HEK293 (cell line): ENCODE data around the gene CYP27B1.
A peak's percentile ranks its signal among the peaks of the same experiment; 100 is the strongest.

Source experiments
- FEZF1 ChIP-seq: fragments of 450-650 bp; formaldehyde crosslinking; IDR thresholded peaks from 2 replicates; pipeline ENCODE4 v1.5.1; 2016; ENCODE audit warnings: missing biosample characterization, missing genetic modification characterization
- GLIS2 ChIP-seq: fragments of 450-650 bp; formaldehyde crosslinking; IDR thresholded peaks from 2 replicates; pipeline ENCODE4 v1.5.1; 2016; ENCODE audit warnings: missing biosample characterization, missing genetic modification characterization
- KLF16 ChIP-seq: fragments of 450-650 bp; formaldehyde crosslinking; IDR thresholded peaks from 2 replicates; pipeline ENCODE4 v1.5.1; 2017; ENCODE audit warnings: missing biosample characterization, missing genetic modification characterization
- KLF9 ChIP-seq: fragments of 450-650 bp; formaldehyde crosslinking; IDR thresholded peaks from 2 replicates; pipeline ENCODE4 v1.5.1; 2016; ENCODE audit warnings: missing biosample characterization, missing genetic modification characterization, low read depth
- WT1 ChIP-seq: fragments of 450-650 bp; formaldehyde crosslinking; IDR thresholded peaks from 2 replicates; pipeline ENCODE4 v1.5.1; 2016; ENCODE audit warnings: missing biosample characterization, missing genetic modification characterization
- YY1 ChIP-seq: fragments of 450-650 bp; formaldehyde crosslinking; IDR thresholded peaks from 2 replicates; pipeline ENCODE4 v1.5.1; 2018; ENCODE audit warnings: missing biosample characterization, missing genetic modification characterization
- YY2 ChIP-seq: fragments of 450-650 bp; formaldehyde crosslinking; IDR thresholded peaks from 2 replicates; pipeline ENCODE4 v1.5.1; 2016; ENCODE audit warnings: missing biosample characterization, missing genetic modification characterization
- ZBTB48 ChIP-seq: fragments of 450-650 bp; formaldehyde crosslinking; IDR thresholded peaks from 2 replicates; pipeline ENCODE4 v1.5.1; 2016; ENCODE audit warnings: missing biosample characterization, missing genetic modification characterization
- ZBTB8A ChIP-seq: fragments of 450-650 bp; formaldehyde crosslinking; IDR thresholded peaks from 2 replicates; pipeline ENCODE4 v1.5.1; 2016; ENCODE audit warnings: missing biosample characterization, missing genetic modification characterization
- ZFHX2 ChIP-seq: fragments of 450-650 bp; formaldehyde crosslinking; conservative IDR thresholded peaks from 2 replicates; pipeline ENCODE4 v1.5.1; 2016; ENCODE audit warnings: missing biosample characterization, missing genetic modification characterization
- ZIC2 ChIP-seq: fragments of 450-650 bp; formaldehyde crosslinking; IDR thresholded peaks from 2 replicates; pipeline ENCODE4 v1.5.1; 2016; ENCODE audit warnings: missing biosample characterization, missing genetic modification characterization
- ZNF132 ChIP-seq: fragments of 450-650 bp; formaldehyde crosslinking; IDR thresholded peaks from 2 replicates; pipeline ENCODE4 v1.5.1; 2017; ENCODE audit warnings: missing biosample characterization, missing genetic modification characterization, borderline replicate concordance
- ZNF24 ChIP-seq: fragments of 450-650 bp; formaldehyde crosslinking; IDR thresholded peaks from 2 replicates; pipeline ENCODE4 v1.5.1; 2016; ENCODE audit warnings: missing biosample characterization, missing genetic modification characterization
- ZNF292 ChIP-seq: fragments of 450-650 bp; formaldehyde crosslinking; IDR thresholded peaks from 2 replicates; pipeline ENCODE4 v1.5.1; 2016; ENCODE audit warnings: low read depth, missing biosample characterization, missing genetic modification characterization, borderline replicate concordance
- ZNF324 ChIP-seq: fragments of 450-650 bp; formaldehyde crosslinking; IDR thresholded peaks from 2 replicates; pipeline ENCODE4 v1.5.1; 2016; ENCODE audit warnings: missing biosample characterization, missing genetic modification characterization
- ZNF341 ChIP-seq: fragments of 450-650 bp; formaldehyde crosslinking; IDR thresholded peaks from 2 replicates; pipeline ENCODE4; 2016; ENCODE audit warnings: low read depth, missing biosample characterization, missing genetic modification characterization
- ZNF423 ChIP-seq: fragments of 450-650 bp; formaldehyde crosslinking; IDR thresholded peaks from 2 replicates; pipeline ENCODE4 v1.5.1; 2016; ENCODE audit warnings: missing biosample characterization, missing genetic modification characterization
- ZNF501 ChIP-seq: fragments of 450-650 bp; formaldehyde crosslinking; IDR thresholded peaks from 2 replicates; pipeline ENCODE4 v1.5.1; 2016; ENCODE audit warnings: missing biosample characterization, missing genetic modification characterization
- ZNF521 ChIP-seq: fragments of 450-650 bp; formaldehyde crosslinking; IDR thresholded peaks from 2 replicates; pipeline ENCODE4 v1.5.1; 2017; ENCODE audit warnings: missing biosample characterization, mild to moderate bottlenecking, missing genetic modification characterization
- ZNF530 ChIP-seq: fragments of 450-650 bp; formaldehyde crosslinking; IDR thresholded peaks from 2 replicates; pipeline ENCODE4 v1.5.1; 2016; ENCODE audit warnings: low read depth, missing biosample characterization, missing genetic modification characterization
- ZNF548 ChIP-seq: fragments of 450-650 bp; formaldehyde crosslinking; IDR thresholded peaks from 2 replicates; pipeline ENCODE4 v1.5.1; 2016; ENCODE audit warnings: missing biosample characterization, missing genetic modification characterization
- ZNF560 ChIP-seq: fragments of 450-650 bp; formaldehyde crosslinking; IDR thresholded peaks from 2 replicates; pipeline ENCODE4 v1.5.1; 2017; ENCODE audit warnings: missing biosample characterization, missing genetic modification characterization, borderline replicate concordance
- ZNF596 ChIP-seq: fragments of 450-650 bp; IDR thresholded peaks from 2 replicates; pipeline ENCODE4 v1.5.0; 2018; ENCODE audit warnings: missing biosample characterization, mild to moderate bottlenecking, missing genetic modification characterization, moderate library complexity
- ZNF660 ChIP-seq: fragments of 450-650 bp; IDR thresholded peaks from 2 replicates; pipeline ENCODE4 v1.5.1; 2018; ENCODE audit warnings: missing biosample characterization, mild to moderate bottlenecking, missing genetic modification characterization
- ZNF792 ChIP-seq: fragments of 450-650 bp; formaldehyde crosslinking; IDR thresholded peaks from 2 replicates; pipeline ENCODE4 v1.5.1; 2016; ENCODE audit warnings: missing biosample characterization, missing genetic modification characterization
- ZNF843 ChIP-seq: fragments of 450-650 bp; formaldehyde crosslinking; IDR thresholded peaks from 2 replicates; pipeline ENCODE4 v1.5.1; 2016; ENCODE audit warnings: missing biosample characterization, missing genetic modification characterization
- ZSCAN16 ChIP-seq: fragments of 450-650 bp; formaldehyde crosslinking; IDR thresholded peaks from 2 replicates; pipeline ENCODE4 v1.5.1; 2016; ENCODE audit warnings: missing biosample characterization, missing genetic modification characterization
- TF ChIP-seq, protein P1 (sequence below): fragments of 450-650 bp; formaldehyde crosslinking; IDR thresholded peaks from 2 replicates; pipeline ENCODE4 v1.5.1; 2016; ENCODE audit warnings: missing biosample characterization, missing genetic modification characterization
- TF ChIP-seq, protein P2 (sequence below): fragments of 450-650 bp; formaldehyde crosslinking; IDR thresholded peaks from 2 replicates; pipeline ENCODE4 v1.5.1; 2017; ENCODE audit warnings: missing biosample characterization, missing genetic modification characterization
- TF ChIP-seq, protein P3 (sequence below): fragments of 450-650 bp; formaldehyde crosslinking; IDR thresholded peaks from 2 replicates; pipeline ENCODE4 v1.5.1; 2017; ENCODE audit warnings: missing biosample characterization, mild to moderate bottlenecking, missing genetic modification characterization, moderate library complexity
- TF ChIP-seq, protein P4 (sequence below): fragments of 450-650 bp; formaldehyde crosslinking; IDR thresholded peaks from 2 replicates; pipeline ENCODE4 v1.5.1; 2016; ENCODE audit warnings: missing biosample characterization, missing genetic modification characterization
- TF ChIP-seq, protein P5 (sequence below): fragments of 450-650 bp; formaldehyde crosslinking; IDR thresholded peaks from 2 replicates; pipeline ENCODE4 v1.5.1; 2016; ENCODE audit warnings: missing biosample characterization, missing genetic modification characterization

The CYP27B1 gene

DNA sequence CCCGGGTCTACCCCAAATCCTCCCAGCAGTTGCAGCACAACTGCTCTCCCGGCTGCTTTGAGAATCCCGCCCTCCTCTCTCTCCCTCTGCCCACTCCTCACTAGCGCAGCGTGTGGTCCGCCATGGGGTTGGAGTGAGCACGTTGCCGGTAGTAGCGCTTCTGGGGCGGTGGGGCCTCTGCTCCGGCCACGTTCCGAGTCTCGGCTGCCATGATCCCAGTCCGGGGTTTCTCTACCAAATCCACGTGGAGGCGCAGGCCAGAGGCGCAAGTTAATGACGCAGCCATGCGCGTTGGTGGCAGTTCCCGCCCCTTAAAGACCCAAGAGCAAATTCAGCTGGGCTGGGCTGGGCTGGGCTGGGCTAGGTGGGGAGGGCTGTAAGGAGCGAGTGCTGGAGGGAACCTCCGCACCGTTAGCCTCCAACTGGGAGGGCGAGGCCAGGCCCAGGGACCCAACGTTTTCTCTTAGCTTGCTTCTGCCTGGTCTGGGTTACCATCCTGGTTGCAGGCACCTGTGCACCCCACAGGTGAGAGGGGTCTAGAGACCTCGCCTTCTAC, 5.1 kb upstream of the CYP27B1 start, which contains the start of gene METTL1 (continued):
- TF ChIP-seq ZNF530 (tag by site-specific recombination) (no peak), ZIC2 (peak; percentile 69), ZNF292 (tag by site-specific recombination) (no peak), ZFHX2 (peak; percentile 89), ZNF341 (tag by site-specific recombination) (no peak), ZNF423 (tag by site-specific recombination) (peak; percentile 8; the same call in 1 of the 2 replicates), ZNF560 (tag by site-specific recombination) (no peak), ZNF792 (tag by site-specific recombination) (no peak), ZNF24 (tag by site-specific recombination) (peak; percentile 92; the same call in 1 of the 2 replicates), YY2 (tag by site-specific recombination) (peak; percentile 94), ZNF548 (tag by site-specific recombination) (no peak), ZNF521 (tag by site-specific recombination) (no peak), ZNF501 (tag by site-specific recombination) (peak; percentile 99), KLF16 (tag by site-specific recombination) (peak; percentile 99), YY1 (tag by site-specific recombination) (peak; percentile 96), GLIS2 (tag by site-specific recombination) (peak; percentile 77), KLF9 (peak; percentile 76; the same call in 1 of the 2 replicates), ZNF843 (tag by site-specific recombination) (peak; percentile 78; the same call in 1 of the 2 replicates), ZNF324 (tag by site-specific recombination) (peak; percentile 94; the same call in 1 of the 2 replicates), ZBTB8A (tag by site-specific recombination) (peak; percentile 90), ZNF660 (tag by site-specific recombination) (peak; percentile 90), ZNF596 (tag by site-specific recombination) (no peak), ZSCAN16 (no peak), FEZF1 (tag by site-specific recombination) (0 out of 2 replicates have a peak, but pooled peaks have one; percentile 11), ZBTB48 (tag by site-specific recombination) (peak; percentile 96), WT1 (peak; percentile 95), ZNF132 (tag by site-specific recombination) (no peak)
- TF ChIP-seq, protein P1, sequence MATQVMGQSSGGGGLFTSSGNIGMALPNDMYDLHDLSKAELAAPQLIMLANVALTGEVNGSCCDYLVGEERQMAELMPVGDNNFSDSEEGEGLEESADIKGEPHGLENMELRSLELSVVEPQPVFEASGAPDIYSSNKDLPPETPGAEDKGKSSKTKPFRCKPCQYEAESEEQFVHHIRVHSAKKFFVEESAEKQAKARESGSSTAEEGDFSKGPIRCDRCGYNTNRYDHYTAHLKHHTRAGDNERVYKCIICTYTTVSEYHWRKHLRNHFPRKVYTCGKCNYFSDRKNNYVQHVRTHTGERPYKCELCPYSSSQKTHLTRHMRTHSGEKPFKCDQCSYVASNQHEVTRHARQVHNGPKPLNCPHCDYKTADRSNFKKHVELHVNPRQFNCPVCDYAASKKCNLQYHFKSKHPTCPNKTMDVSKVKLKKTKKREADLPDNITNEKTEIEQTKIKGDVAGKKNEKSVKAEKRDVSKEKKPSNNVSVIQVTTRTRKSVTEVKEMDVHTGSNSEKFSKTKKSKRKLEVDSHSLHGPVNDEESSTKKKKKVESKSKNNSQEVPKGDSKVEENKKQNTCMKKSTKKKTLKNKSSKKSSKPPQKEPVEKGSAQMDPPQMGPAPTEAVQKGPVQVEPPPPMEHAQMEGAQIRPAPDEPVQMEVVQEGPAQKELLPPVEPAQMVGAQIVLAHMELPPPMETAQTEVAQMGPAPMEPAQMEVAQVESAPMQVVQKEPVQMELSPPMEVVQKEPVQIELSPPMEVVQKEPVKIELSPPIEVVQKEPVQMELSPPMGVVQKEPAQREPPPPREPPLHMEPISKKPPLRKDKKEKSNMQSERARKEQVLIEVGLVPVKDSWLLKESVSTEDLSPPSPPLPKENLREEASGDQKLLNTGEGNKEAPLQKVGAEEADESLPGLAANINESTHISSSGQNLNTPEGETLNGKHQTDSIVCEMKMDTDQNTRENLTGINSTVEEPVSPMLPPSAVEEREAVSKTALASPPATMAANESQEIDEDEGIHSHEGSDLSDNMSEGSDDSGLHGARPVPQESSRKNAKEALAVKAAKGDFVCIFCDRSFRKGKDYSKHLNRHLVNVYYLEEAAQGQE (tag by site-specific recombination), result peak; percentile 42; the same call in 1 of the 2 replicates
- TF ChIP-seq, protein P2, sequence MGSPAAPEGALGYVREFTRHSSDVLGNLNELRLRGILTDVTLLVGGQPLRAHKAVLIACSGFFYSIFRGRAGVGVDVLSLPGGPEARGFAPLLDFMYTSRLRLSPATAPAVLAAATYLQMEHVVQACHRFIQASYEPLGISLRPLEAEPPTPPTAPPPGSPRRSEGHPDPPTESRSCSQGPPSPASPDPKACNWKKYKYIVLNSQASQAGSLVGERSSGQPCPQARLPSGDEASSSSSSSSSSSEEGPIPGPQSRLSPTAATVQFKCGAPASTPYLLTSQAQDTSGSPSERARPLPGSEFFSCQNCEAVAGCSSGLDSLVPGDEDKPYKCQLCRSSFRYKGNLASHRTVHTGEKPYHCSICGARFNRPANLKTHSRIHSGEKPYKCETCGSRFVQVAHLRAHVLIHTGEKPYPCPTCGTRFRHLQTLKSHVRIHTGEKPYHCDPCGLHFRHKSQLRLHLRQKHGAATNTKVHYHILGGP, result no peak
- TF ChIP-seq, protein P3, sequence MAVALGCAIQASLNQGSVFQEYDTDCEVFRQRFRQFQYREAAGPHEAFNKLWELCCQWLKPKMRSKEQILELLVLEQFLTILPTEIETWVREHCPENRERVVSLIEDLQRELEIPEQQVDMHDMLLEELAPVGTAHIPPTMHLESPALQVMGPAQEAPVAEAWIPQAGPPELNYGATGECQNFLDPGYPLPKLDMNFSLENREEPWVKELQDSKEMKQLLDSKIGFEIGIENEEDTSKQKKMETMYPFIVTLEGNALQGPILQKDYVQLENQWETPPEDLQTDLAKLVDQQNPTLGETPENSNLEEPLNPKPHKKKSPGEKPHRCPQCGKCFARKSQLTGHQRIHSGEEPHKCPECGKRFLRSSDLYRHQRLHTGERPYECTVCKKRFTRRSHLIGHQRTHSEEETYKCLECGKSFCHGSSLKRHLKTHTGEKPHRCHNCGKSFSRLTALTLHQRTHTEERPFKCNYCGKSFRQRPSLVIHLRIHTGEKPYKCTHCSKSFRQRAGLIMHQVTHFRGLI (tag by site-specific recombination), result peak; percentile 97
- TF ChIP-seq, protein P4, sequence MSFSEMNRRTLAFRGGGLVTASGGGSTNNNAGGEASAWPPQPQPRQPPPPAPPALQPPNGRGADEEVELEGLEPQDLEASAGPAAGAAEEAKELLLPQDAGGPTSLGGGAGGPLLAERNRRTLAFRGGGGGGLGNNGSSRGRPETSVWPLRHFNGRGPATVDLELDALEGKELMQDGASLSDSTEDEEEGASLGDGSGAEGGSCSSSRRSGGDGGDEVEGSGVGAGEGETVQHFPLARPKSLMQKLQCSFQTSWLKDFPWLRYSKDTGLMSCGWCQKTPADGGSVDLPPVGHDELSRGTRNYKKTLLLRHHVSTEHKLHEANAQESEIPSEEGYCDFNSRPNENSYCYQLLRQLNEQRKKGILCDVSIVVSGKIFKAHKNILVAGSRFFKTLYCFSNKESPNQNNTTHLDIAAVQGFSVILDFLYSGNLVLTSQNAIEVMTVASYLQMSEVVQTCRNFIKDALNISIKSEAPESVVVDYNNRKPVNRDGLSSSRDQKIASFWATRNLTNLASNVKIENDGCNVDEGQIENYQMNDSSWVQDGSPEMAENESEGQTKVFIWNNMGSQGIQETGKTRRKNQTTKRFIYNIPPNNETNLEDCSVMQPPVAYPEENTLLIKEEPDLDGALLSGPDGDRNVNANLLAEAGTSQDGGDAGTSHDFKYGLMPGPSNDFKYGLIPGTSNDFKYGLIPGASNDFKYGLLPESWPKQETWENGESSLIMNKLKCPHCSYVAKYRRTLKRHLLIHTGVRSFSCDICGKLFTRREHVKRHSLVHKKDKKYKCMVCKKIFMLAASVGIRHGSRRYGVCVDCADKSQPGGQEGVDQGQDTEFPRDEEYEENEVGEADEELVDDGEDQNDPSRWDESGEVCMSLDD, result peak; percentile 98
- TF ChIP-seq, protein P5, sequence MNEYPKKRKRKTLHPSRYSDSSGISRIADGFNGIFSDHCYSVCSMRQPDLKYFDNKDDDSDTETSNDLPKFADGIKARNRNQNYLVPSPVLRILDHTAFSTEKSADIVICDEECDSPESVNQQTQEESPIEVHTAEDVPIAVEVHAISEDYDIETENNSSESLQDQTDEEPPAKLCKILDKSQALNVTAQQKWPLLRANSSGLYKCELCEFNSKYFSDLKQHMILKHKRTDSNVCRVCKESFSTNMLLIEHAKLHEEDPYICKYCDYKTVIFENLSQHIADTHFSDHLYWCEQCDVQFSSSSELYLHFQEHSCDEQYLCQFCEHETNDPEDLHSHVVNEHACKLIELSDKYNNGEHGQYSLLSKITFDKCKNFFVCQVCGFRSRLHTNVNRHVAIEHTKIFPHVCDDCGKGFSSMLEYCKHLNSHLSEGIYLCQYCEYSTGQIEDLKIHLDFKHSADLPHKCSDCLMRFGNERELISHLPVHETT, result peak; percentile 94
